Right cardiac atrium (tissue), 5 donors: Measurements from ENCODE around the gene UTRN. TPM values are rescaled to one million over a fixed set of nuclear protein-coding genes. Genes with fewer than 3 reads are reported as not detected.

Experiments
- ATAC-seq, 2 donors: fragments of 200-7000 bp; cut with Tn5 transposase; one replicate each; pipeline versions ENCODE4 v1.8.0 to v1.9.1; 2020; ENCODE audit warnings: moderate library complexity in 2 of 2, mild to moderate bottlenecking in 1 of 2
- DNase-seq, 3 donors: peaks; one replicate each; pipeline ENCODE4 v3.0.0-alpha.2; 2020
- H3K27ac ChIP-seq: one replicate; pipeline ENCODE4 v1.5.1; 2013; ENCODE audit warnings: mild to moderate bottlenecking, low read length, control low read depth, moderate library complexity
- H3K27me3 ChIP-seq: one replicate; pipeline ENCODE4 v1.6.1; 2013; ENCODE audit not compliant: control insufficient read depth, insufficient read depth
- H3K4me1 ChIP-seq: one replicate; pipeline ENCODE4 v1.6.1; 2013; ENCODE audit warnings: low read length; ENCODE audit not compliant: control insufficient read depth, insufficient read depth
- H3K4me3 ChIP-seq: one replicate; pipeline ENCODE4 v1.5.1; 2013; ENCODE audit warnings: low read length, control low read depth
- H3K9me3 ChIP-seq: one replicate; pipeline ENCODE4 v1.6.1; 2013; ENCODE audit warnings: low read length; ENCODE audit not compliant: control insufficient read depth
- WGBS: extraction: QIAGEN DNeasy Blood & Tissue Kit; methylation state at CpG from one replicate; pipeline ENCODE4 v1.1.7; 2013; 5-methylcytosine and 5-hydroxymethylcytosine counted together
- intact Hi-C, 4 donors: fragments of 100-400 bp; cut with DNase I; formaldehyde crosslinking; loops; one replicate each; pipeline versions ENCODE4 v1.11.0 to v1.14.0; 2022 to 2023
- polyA plus RNA-seq: library from polyadenylated mRNA; stranded (reverse); fragments of 200-250 nt; gene quantifications from one replicate; pipeline ENCODE4 v1.2.3, GENCODE V29; 2013
- total RNA-seq, 4 donors: library from RNA; stranded (reverse); fragmentation: NEBNext Ultra II Directional; extraction: Animal tissue kit (Norgen Biotek cat#: 25700); gene quantifications; one replicate each; pipeline ENCODE4 v1.2.1, GENCODE V29; 2021
- donor health status: healthy with polysubstance abuse.
- donor health status: DM: no; HTN: yes; CAD: no.
- donor health status: DM: no; HTN: no; CAD: no.
- donor health status: DM: no; HTN: yes; CAD: no; lungs with severe emphysema.
- donor health status: DM: yes; HTN: yes; CAD: no.

The UTRN gene
- total and polyA plus RNA-seq, 5 donors, result 11.5 to 70.5 (median 68.4) TPM

- 57% methylated on average over 7 of the region's 7 CpGs for WGBS
- ATAC-seq, result peak; percentile 59 to 65
- intact Hi-C loops, result no loop called here
Measured at GRCh38 chr6:144264270-144265060, 20.7 kb upstream of the UTRN start.

GRCh38 chr6:144265061-144265357 is 20.1 kb upstream of the UTRN start:
- Histone ChIP-seq H3K27ac (no peak overlapping the region), H3K4me3 (no peak overlapping the region), H3K9me3 (no peaks in the 10 kb centered on the region), H3K27me3 (no peaks in the 10 kb centered on the region), H3K4me1 (no peaks in the 10 kb centered on the region)
- 51% methylated on average over 4 of the region's 4 CpGs for WGBS
- intact Hi-C loops, result no loop called here
- DNase-seq (no peak), ATAC-seq (no peak)

More at GRCh38 chr6:144264270-144265060, 20.7 kb upstream of the UTRN start:
- Histone ChIP-seq H3K4me1 (no peaks in the 10 kb centered on the region), H3K27ac (peak overlapping the region; percentile 17), H3K9me3 (no peaks in the 10 kb centered on the region), H3K4me3 (no peak overlapping the region), H3K27me3 (no peaks in the 10 kb centered on the region)
- no peak for DNase-seq

GRCh38 chr6:144265390-144265789 is 19.7 kb upstream of the UTRN start:
- Histone ChIP-seq H3K27ac (no peak overlapping the region), H3K9me3 (no peaks in the 10 kb centered on the region), H3K27me3 (no peaks in the 10 kb centered on the region), H3K4me1 (no peaks in the 10 kb centered on the region), H3K4me3 (no peak overlapping the region)
- ATAC-seq (peak in 1 of 2 donors; percentile 41), DNase-seq (no peak)
- intact Hi-C loops, result no loop called here
- WGBS, result 46% methylated on average over 5 of the region's 5 CpGs

GRCh38 chr6:144266091-144266649 is 19.0 kb upstream of the UTRN start:
- 23% methylated on average over 6 of the region's 6 CpGs for WGBS
- intact Hi-C loops, result no loop called here
- Histone ChIP-seq H3K4me1 (no peaks in the 10 kb centered on the region), H3K9me3 (no peaks in the 10 kb centered on the region), H3K27ac (peak overlapping the region; percentile 67), H3K4me3 (peak overlapping the region; percentile 9), H3K27me3 (no peaks in the 10 kb centered on the region)
- ATAC-seq, result peak; percentile 94 to 96
- DNase-seq, result peak; percentile 62 to 78 (median 67)

- Histone ChIP-seq H3K27ac (no peak overlapping the region), H3K27me3 (no peaks in the 10 kb centered on the region), H3K4me3 (no peak overlapping the region), H3K4me1 (no peaks in the 10 kb centered on the region), H3K9me3 (no peaks in the 10 kb centered on the region)
- DNase-seq (no peak), ATAC-seq (no peak)
- intact Hi-C loops, result no loop called here
- 86% methylated on average over 4 of the region's 4 CpGs for WGBS
Measured at GRCh38 chr6:144268794-144269349, 16.3 kb upstream of the UTRN start.

GRCh38 chr6:144277174-144277573 is 8.0 kb upstream of the UTRN start:
- Histone ChIP-seq H3K4me3 (no peak overlapping the region), H3K27ac (no peak overlapping the region), H3K4me1 (no peaks in the 10 kb centered on the region), H3K27me3 (no peaks in the 10 kb centered on the region), H3K9me3 (no peaks in the 10 kb centered on the region)
- WGBS, result 94% methylated on average over 1 of the region's 1 CpG
- DNase-seq (no peak), ATAC-seq (no peak)
- intact Hi-C loops, result no loop called here

- Histone ChIP-seq H3K9me3 (no peaks in the 10 kb centered on the region), H3K4me3 (no peak overlapping the region), H3K27me3 (no peaks in the 10 kb centered on the region), H3K27ac (no peak overlapping the region), H3K4me1 (no peaks in the 10 kb centered on the region)
- intact Hi-C loops, result no loop called here
- ATAC-seq, result no peak
- no peak for DNase-seq
- WGBS, result 77% methylated on average over 8 of the region's 8 CpGs
Measured at GRCh38 chr6:144277605-144278227, 7.4 kb upstream of the UTRN start.

GRCh38 chr6:144278659-144279314 is 6.3 kb upstream of the UTRN start:
- no peaks in the 10 kb centered on the region for H3K9me3 ChIP-seq
- no peaks in the 10 kb centered on the region for H3K27me3 ChIP-seq
- WGBS, result 71% methylated on average over 4 of the region's 4 CpGs
- intact Hi-C loops, result no loop called here
- ATAC-seq, result no peak
- no peak for DNase-seq
- H3K4me3 ChIP-seq, result no peak overlapping the region
- no peaks in the 10 kb centered on the region for H3K4me1 ChIP-seq
- H3K27ac ChIP-seq, result no peak overlapping the region

- H3K9me3 ChIP-seq, result no peaks in the 10 kb centered on the region
- no peaks in the 10 kb centered on the region for H3K27me3 ChIP-seq
- 93% methylated on average over 2 of the region's 2 CpGs for WGBS
- no peak overlapping the region for H3K27ac ChIP-seq
- no peak overlapping the region for H3K4me3 ChIP-seq
- DNase-seq (no peak), ATAC-seq (no peak)
- intact Hi-C loops, result loop anchor here in 2 of 4 donors (10.0 kb wide), 2 partner anchors 75 to 195 kb away; no protein-coding TSS in a partner anchor
- no peaks in the 10 kb centered on the region for H3K4me1 ChIP-seq
Measured at GRCh38 chr6:144279484-144280150, 5.5 kb upstream of the UTRN start.

- Histone ChIP-seq H3K9me3 (no peaks in the 10 kb centered on the region), H3K4me3 (peak overlapping the region; percentile 97), H3K27me3 (no peaks in the 10 kb centered on the region), H3K4me1 (no peaks in the 10 kb centered on the region), H3K27ac (peak overlapping the region; percentile 38)
- intact Hi-C loops, result loop anchor here in 2 of 4 donors (10.0 kb wide), 2 partner anchors 71 to 191 kb away; no protein-coding TSS in a partner anchor
- ATAC-seq (no peak), DNase-seq (no peak)
- WGBS, result 9% methylated on average over 13 of the region's 13 CpGs
Measured at GRCh38 chr6:144283646-144284477, 1.3 kb upstream of the UTRN start.
